GM13977 (cell line): ENCODE data around the gene RNF133.

ENCODE experiments used
- DNase-seq: peaks from one replicate; pipeline ENCODE4 v3.0.0; 2012; ENCODE audit warnings: low spot score
- in situ Hi-C: fragments of 300-500 bp; cut with MboI; formaldehyde crosslinking; loops from one replicate; pipeline ENCODE4 v1.12.0; 2022; ENCODE audit warnings: low sequenced_read_pairs, low pct_unique_long_range_greater_than_20kb, mixed read lengths, inconsistent platforms; ENCODE audit not compliant: unreplicated experiment
- TF ChIP-seq, protein P1 (sequence below): IDR thresholded peaks from 2 replicates; pipeline ENCODE4 v1.5.1; 2012; ENCODE audit warnings: mild to moderate bottlenecking, control low read depth; ENCODE audit not compliant: insufficient read depth; ENCODE audit errors: extremely low read depth, missing control alignments

RNF133 gene, protein sequence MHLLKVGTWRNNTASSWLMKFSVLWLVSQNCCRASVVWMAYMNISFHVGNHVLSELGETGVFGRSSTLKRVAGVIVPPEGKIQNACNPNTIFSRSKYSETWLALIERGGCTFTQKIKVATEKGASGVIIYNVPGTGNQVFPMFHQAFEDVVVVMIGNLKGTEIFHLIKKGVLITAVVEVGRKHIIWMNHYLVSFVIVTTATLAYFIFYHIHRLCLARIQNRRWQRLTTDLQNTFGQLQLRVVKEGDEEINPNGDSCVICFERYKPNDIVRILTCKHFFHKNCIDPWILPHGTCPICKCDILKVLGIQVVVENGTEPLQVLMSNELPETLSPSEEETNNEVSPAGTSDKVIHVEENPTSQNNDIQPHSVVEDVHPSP

DNA sequence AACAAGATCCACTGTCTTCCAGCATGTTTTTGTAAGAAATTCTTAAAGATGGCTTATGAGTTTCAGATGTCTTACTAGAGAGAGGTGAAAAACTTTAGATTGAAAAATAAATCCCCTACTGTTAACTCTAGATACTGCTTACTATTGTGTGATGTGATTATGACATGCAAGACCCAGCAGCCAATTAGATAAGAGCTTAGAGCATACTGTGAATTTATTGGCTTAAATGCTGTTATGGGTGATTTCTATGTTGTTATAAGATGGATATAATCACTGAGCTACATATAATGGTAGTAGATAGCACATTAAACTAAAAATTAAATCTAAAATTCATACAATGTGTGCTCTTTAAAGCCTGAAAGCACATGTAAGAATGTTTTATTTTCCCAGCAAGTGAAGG lies at the start of gene RNF133:
TSS of gene RNF133 (minus strand) at position 101 of the 400 bp plus-strand sequence. CDS start 199 bp downstream, outside the sequence.
- in situ Hi-C loops: no loop called here
- DNase-seq: no peak

DNA sequence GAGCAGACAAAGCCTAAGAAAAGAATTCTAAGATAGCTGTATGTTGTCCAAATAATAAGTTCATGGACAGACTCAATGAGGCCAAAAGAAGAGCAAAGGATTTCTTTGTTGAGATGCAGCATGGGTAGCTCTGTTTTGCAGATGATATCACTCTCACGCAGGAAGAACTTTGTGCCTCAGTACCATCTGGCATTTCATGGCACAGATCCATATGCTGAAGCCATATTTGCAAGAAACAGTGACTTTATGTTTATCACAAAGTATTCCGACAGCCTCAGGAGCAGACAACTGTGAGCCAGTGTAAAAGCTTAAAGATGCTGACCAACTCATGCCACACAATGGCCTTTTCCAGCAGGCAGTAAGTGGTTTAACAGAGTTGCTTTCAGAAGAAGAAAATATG lies 49.3 kb upstream of the RNF133 start:
- no peak for DNase-seq
- TF ChIP-seq, protein P1, sequence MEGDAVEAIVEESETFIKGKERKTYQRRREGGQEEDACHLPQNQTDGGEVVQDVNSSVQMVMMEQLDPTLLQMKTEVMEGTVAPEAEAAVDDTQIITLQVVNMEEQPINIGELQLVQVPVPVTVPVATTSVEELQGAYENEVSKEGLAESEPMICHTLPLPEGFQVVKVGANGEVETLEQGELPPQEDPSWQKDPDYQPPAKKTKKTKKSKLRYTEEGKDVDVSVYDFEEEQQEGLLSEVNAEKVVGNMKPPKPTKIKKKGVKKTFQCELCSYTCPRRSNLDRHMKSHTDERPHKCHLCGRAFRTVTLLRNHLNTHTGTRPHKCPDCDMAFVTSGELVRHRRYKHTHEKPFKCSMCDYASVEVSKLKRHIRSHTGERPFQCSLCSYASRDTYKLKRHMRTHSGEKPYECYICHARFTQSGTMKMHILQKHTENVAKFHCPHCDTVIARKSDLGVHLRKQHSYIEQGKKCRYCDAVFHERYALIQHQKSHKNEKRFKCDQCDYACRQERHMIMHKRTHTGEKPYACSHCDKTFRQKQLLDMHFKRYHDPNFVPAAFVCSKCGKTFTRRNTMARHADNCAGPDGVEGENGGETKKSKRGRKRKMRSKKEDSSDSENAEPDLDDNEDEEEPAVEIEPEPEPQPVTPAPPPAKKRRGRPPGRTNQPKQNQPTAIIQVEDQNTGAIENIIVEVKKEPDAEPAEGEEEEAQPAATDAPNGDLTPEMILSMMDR: no peak
- in situ Hi-C loops: no loop called here

More for the DNA sequence above, at the start of gene RNF133:
- TF ChIP-seq, protein P1: no peak

DNA sequence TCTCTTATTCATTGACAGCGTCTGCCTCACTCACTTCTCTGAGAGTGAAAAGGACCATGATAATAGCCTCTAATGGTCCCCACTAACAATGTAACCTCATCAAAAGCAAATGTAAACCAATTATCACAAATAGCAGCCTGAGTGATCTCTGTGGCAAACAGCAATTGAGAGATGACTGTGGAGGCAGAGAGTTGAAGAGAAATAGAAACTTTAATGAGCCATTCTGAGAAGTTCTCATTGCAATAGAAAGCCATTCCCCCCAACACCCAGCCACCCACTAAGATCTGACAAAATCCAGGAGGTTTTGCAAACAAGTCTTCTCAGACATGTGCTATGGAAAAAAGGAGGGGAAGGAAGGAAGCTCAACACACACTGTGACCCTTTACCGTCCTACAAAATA lies 48.0 kb upstream of the RNF133 start:
- TF ChIP-seq, protein P1: no peak
- in situ Hi-C loops: no loop called here
- no peak for DNase-seq

DNA sequence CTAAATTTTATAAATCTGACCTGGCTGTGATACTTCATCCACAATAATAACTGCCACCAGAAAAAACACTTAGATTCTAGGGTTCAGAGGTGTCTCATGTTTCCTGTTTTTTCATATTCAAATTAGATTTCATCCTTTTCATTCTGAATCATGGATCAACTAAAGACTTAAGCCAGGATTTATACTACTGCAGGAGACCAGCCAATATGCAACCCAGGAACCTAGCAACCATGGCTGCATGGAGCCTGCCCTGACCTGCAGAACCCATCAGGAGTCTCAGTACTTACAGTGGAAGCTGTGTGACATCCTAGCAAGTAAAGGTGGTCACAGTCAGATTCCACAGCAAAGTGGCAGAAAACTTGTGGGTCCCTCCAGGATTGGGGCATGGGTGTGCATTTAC lies 44.3 kb upstream of the RNF133 start:
- TF ChIP-seq, protein P1: no peak
- no peak for DNase-seq
- in situ Hi-C loops: no loop called here

DNA sequence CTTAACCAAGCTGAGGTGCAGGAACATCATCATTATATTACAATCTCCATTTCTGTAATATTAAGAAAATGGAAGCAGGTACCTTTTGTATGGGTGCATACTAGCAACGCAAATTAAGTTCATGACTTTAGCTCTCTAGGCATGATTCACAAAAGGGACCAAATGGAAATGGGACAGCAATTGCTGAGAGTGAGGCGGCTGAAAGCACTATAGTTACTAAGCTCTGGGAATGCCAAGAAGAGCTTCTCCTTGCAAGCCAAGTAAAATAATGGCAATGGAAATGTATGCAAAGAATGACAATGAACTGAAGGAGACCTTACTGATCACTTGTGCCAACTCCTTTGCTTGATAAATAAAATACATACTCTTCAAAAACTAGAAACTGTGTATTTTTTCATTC lies 40.0 kb upstream of the RNF133 start:
- TF ChIP-seq, protein P1: no peak
- in situ Hi-C loops: no loop called here
- no peak for DNase-seq

DNA sequence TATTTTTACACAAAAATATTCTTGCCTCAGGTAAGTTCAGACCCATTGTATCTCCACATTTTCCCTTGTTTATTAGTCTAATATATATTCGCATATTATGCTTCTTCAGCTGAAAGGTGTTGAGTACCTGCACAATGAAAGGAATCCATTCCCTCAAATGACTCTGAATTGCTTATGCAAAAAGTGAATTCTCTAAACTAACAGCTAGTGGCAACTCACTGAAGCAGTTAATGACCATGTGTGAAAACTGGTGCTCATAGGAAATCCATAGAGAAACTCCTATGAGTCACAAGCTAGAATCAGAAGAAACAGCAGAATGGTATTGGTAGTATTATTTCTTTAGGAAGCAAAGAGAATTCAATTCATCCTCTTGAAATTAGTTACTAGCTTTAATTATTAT lies 37.3 kb upstream of the RNF133 start:
- in situ Hi-C loops: no loop called here
- TF ChIP-seq, protein P1: no peak
- DNase-seq: no peak

DNA sequence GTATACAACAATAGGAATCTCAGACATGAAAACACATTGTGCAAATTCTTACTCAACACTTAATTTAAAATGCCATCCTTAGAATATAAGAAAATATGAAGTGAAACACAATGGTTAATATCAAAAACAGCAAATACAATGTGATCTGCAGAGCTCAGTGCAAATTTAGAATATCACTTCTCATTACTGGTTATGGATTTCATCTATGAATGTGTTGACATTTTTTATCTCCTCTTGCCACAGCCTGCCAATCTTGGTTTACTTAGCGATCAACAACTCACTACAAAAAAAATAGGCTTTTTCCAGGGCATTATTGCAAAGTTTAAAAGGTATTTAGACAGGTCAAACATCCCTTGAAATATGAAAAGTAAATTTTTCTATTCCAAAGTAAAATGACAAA lies 28.8 kb upstream of the RNF133 start:
- in situ Hi-C loops: no loop called here

More for the DNA sequence above, 28.8 kb upstream of the RNF133 start:
- TF ChIP-seq, protein P1: no peak
- no peak for DNase-seq
